H9 (cell line): ENCODE measurements around the gene PLXNA4. TPM values are rescaled to one million over a fixed set of nuclear protein-coding genes. Genes with fewer than 3 reads are reported as not detected.

Experiments
- DNase-seq: peaks from one replicate; pipeline ENCODE4 v3.0.0-alpha.2; 2017
- H2AFZ ChIP-seq: one replicate; pipeline ENCODE4 v1.6.1; 2013; ENCODE audit warnings: mild to moderate bottlenecking, low read length, control low read depth, moderate library complexity
- H2AK5ac ChIP-seq: 2 replicates; pipeline ENCODE4 v1.6.1; 2013; ENCODE audit warnings: low read length, control low read depth, mixed read lengths; ENCODE audit not compliant: insufficient read length
- H2BK120ac ChIP-seq: one replicate; pipeline ENCODE4 v1.6.1; 2013; ENCODE audit warnings: low read depth, mild to moderate bottlenecking, low read length, control low read depth, inconsistent platforms; ENCODE audit not compliant: poor library complexity, severe bottlenecking
- H2BK12ac ChIP-seq: 2 replicates; pipeline ENCODE4 v1.6.1; 2013; ENCODE audit warnings: low read length, control low read depth, mixed read lengths, low read depth; ENCODE audit not compliant: insufficient read length
- H2BK15ac ChIP-seq: 2 replicates; pipeline ENCODE4 v1.6.1; 2013; ENCODE audit warnings: low read depth, low read length, control low read depth
- H2BK20ac ChIP-seq: one replicate; pipeline ENCODE4 v1.6.1; 2013; ENCODE audit warnings: low read depth, mild to moderate bottlenecking, low read length, control low read depth, inconsistent platforms; ENCODE audit not compliant: poor library complexity, severe bottlenecking
- H2BK5ac ChIP-seq: 2 replicates; pipeline ENCODE4 v1.6.1; 2013; ENCODE audit warnings: low read length, control low read depth, mixed read lengths; ENCODE audit not compliant: insufficient read length
- H3K14ac ChIP-seq: 2 replicates; pipeline ENCODE4 v1.6.1; 2013; ENCODE audit warnings: low read length, control low read depth; ENCODE audit not compliant: insufficient read depth
- H3K18ac ChIP-seq: 2 replicates; pipeline ENCODE4 v1.6.1; 2013; ENCODE audit warnings: low read depth, mild to moderate bottlenecking, mixed read lengths, low read length, control low read depth; ENCODE audit not compliant: insufficient read length
- H3K23ac ChIP-seq: 2 replicates; pipeline ENCODE4 v1.6.1; 2013; ENCODE audit warnings: low read length, control low read depth, mixed read lengths, low read depth; ENCODE audit not compliant: insufficient read length
- H3K23me2 ChIP-seq: 2 replicates; pipeline ENCODE4 v1.6.1; 2013; ENCODE audit warnings: low read depth, mild to moderate bottlenecking, mixed read lengths, low read length, control low read depth; ENCODE audit not compliant: insufficient read length, poor library complexity, severe bottlenecking
- H3K27ac ChIP-seq: 2 replicates; pipeline ENCODE4 v1.5.1; 2013; ENCODE audit warnings: low read length, control low read depth, mixed read lengths, low read depth; ENCODE audit not compliant: insufficient read length
- H3K27me3 ChIP-seq: 2 replicates; pipeline ENCODE4 v1.6.1; 2013; ENCODE audit warnings: low read length, control low read depth, inconsistent platforms; ENCODE audit not compliant: insufficient read depth
- H3K4ac ChIP-seq: 2 replicates; pipeline ENCODE4 v1.6.1; 2013; ENCODE audit warnings: low read depth, mild to moderate bottlenecking, control low read depth, inconsistent platforms, low read length, moderate library complexity
- H3K4me1 ChIP-seq: 2 replicates; pipeline ENCODE4 v1.6.1; 2013; ENCODE audit warnings: low read length, control low read depth, inconsistent platforms; ENCODE audit not compliant: insufficient read depth
- H3K4me2 ChIP-seq: 2 replicates; pipeline ENCODE4 v1.6.1; 2013; ENCODE audit warnings: low read length, control low read depth, mixed read lengths; ENCODE audit not compliant: insufficient read length, insufficient read depth
- H3K56ac ChIP-seq: 2 replicates; pipeline ENCODE4 v1.6.1; 2013; ENCODE audit warnings: low read depth, mild to moderate bottlenecking, mixed read lengths, low read length, control low read depth; ENCODE audit not compliant: insufficient read length
- H3K79me1 ChIP-seq: 2 replicates; pipeline ENCODE4 v1.6.1; 2013; ENCODE audit warnings: low read depth, mild to moderate bottlenecking, moderate library complexity, low read length, control low read depth, inconsistent platforms; ENCODE audit not compliant: insufficient read depth, poor library complexity, severe bottlenecking
- H3K79me2 ChIP-seq: 2 replicates; pipeline ENCODE4 v1.6.1; 2013; ENCODE audit warnings: low read length, control low read depth, inconsistent platforms; ENCODE audit not compliant: insufficient read depth
- H3K9ac ChIP-seq: 2 replicates; pipeline ENCODE4 v1.6.1; 2013; ENCODE audit warnings: low read length, control low read depth, mixed read lengths; ENCODE audit not compliant: insufficient read length; ENCODE audit errors: extremely low read depth
- H3K9me3 ChIP-seq: one replicate; pipeline ENCODE4 v1.6.1; 2013; ENCODE audit warnings: low read depth, low read length, inconsistent platforms; ENCODE audit not compliant: control insufficient read depth
- H3T11ph ChIP-seq: one replicate; pipeline ENCODE4 v1.6.1; 2013; ENCODE audit warnings: mild to moderate bottlenecking, low read length, control low read depth, inconsistent platforms
- H4K20me1 ChIP-seq: one replicate; pipeline ENCODE4 v1.6.1; 2013; ENCODE audit not compliant: control insufficient read depth, insufficient read length, insufficient read depth
- H4K5ac ChIP-seq: 2 replicates; pipeline ENCODE4 v1.6.1; 2013; ENCODE audit warnings: low read depth, mild to moderate bottlenecking, mixed read lengths, low read length, control low read depth; ENCODE audit not compliant: insufficient read length
- H4K8ac ChIP-seq: replicated peaks from 2 replicates; pipeline ENCODE4 v1.6.1; 2013; ENCODE audit warnings: low read length, control low read depth, mixed read lengths, low read depth; ENCODE audit not compliant: insufficient read length
- H4K91ac ChIP-seq: 2 replicates; pipeline ENCODE4 v1.6.1; 2013; ENCODE audit warnings: low read depth, mild to moderate bottlenecking, moderate library complexity, mixed read lengths, low read length, control low read depth; ENCODE audit not compliant: insufficient read length
- H3K27ac Mint-ChIP-seq, 3 experiments: 2 replicates in 2 of 3; 3 replicates in 1 of 3; pipeline ENCODE4 v1.8.0; 2020 to 2021; ENCODE audit warnings: mixed read lengths in 3 of 3, mild to moderate bottlenecking in 1 of 3, moderate library complexity in 1 of 3
- H3K27me3 Mint-ChIP-seq: 2 replicates; pipeline ENCODE4 v1.8.0; 2021; ENCODE audit warnings: low read depth, mild to moderate bottlenecking, moderate library complexity, mixed read lengths
- H3K36me3 Mint-ChIP-seq, 3 experiments: 2 replicates in 2 of 3; 3 replicates in 1 of 3; pipeline ENCODE4 v1.8.0; 2020 to 2021; ENCODE audit warnings: low read depth in 3 of 3, mixed read lengths in 3 of 3; ENCODE audit not compliant: insufficient read depth in 1 of 3
- H3K4me1 Mint-ChIP-seq, 2 experiments: 2 replicates each; pipeline ENCODE4 v1.8.0; 2020; ENCODE audit warnings: mixed read lengths in 2 of 2
- H3K4me3 Mint-ChIP-seq, 2 experiments: 2 replicates in 1 of 2; 3 replicates in 1 of 2; pipeline ENCODE4 v1.8.0; 2020 to 2021; ENCODE audit warnings: mild to moderate bottlenecking in 2 of 2, mixed read lengths in 2 of 2, moderate library complexity in 1 of 2
- H3K9me3 Mint-ChIP-seq, 2 experiments: 2 replicates in 1 of 2; 3 replicates in 1 of 2; pipeline ENCODE4 v1.8.0; 2020; ENCODE audit warnings: mild to moderate bottlenecking in 2 of 2, mixed read lengths in 2 of 2, moderate library complexity in 1 of 2
- CTCF ChIP-seq: fragments of 200-600 bp; sonication (generic); conservative IDR thresholded peaks from 3 replicates; pipeline ENCODE4 v1.8.0; 2021; ENCODE audit warnings: antibody characterized with exemption, mild to moderate bottlenecking
- WGBS: extraction: QIAGEN DNeasy Blood & Tissue Kit; methylation state at CpG from one replicate; pipeline ENCODE4 v1.1.7; 2013; ENCODE audit warnings: missing lambda C conversion rate, low lambda C conversion rate, mixed read lengths; ENCODE audit not compliant: insufficient read length; ENCODE audit errors: extremely low coverage; 5-methylcytosine and 5-hydroxymethylcytosine counted together
- total RNA-seq: library from RNA; stranded (reverse); gene quantifications from 2 replicates; pipeline ENCODE4 v1.2.1, GENCODE V29; 2021

The PLXNA4 gene
- total RNA-seq, 1 experiment from 2014 or later: 0.35 TPM

GRCh38 chr7:132548489-132549078 lies 27.7 kb downstream of the PLXNA4 start:
- H3K14ac ChIP-seq: no peak overlapping the region
- DNase-seq: no peak
- no peak overlapping the region for H3T11ph ChIP-seq
- H3K79me2 ChIP-seq: no peaks in the 10 kb centered on the region
- no peak overlapping the region for H2BK12ac ChIP-seq
- H3K79me1 ChIP-seq: no peaks in the 10 kb centered on the region
- no peak overlapping the region for H2BK20ac ChIP-seq
- no peak overlapping the region for H4K5ac ChIP-seq
- H3K56ac ChIP-seq: no peak overlapping the region
- no peak for TF ChIP-seq CTCF
- no peak overlapping the region for H3K18ac ChIP-seq
- H3K27me3 ChIP-seq: no peaks in the 10 kb centered on the region
- no CpG with 5 or more reads among the region's 4 CpGs for WGBS
- H3K27ac ChIP-seq: no peak overlapping the region
- Mint-ChIP-seq H3K4me3 (no peak overlapping the region), H3K27ac (no peak overlapping the region; a peak in 1 of 7 replicates), H3K36me3 (peaks cover 8 to 13% (median 13%) of the 10 kb centered on the region in 3 experiments; a peak in 6 of 7 replicates), H3K27me3 (peaks cover 76% of the 10 kb centered on the region), H3K9me3 (peaks cover 12 to 21% of the 10 kb centered on the region in 2 experiments), H3K4me1 (peaks cover 38 to 43% of the 10 kb centered on the region in 2 experiments)
- no peak overlapping the region for H3K9ac ChIP-seq
- no peaks in the 10 kb centered on the region for H4K20me1 ChIP-seq
- H3K23me2 ChIP-seq: no peaks in the 10 kb centered on the region
- H2BK5ac ChIP-seq: no peak overlapping the region
- no peak overlapping the region for H2BK15ac ChIP-seq
- H4K8ac ChIP-seq: no peak overlapping the region
- H2BK120ac ChIP-seq: no peak overlapping the region
- no peaks in the 10 kb centered on the region for H3K9me3 ChIP-seq
- H4K91ac ChIP-seq: no peak overlapping the region
- no peak overlapping the region for H3K23ac ChIP-seq
- no peak overlapping the region for H3K4me2 ChIP-seq
- H3K4me1 ChIP-seq: peaks cover 4% of the 10 kb centered on the region; the same call in 1 of the 2 replicates
- H2AK5ac ChIP-seq: no peak overlapping the region
- H3K4ac ChIP-seq: no peak overlapping the region
- no peak overlapping the region for H2AFZ ChIP-seq
